ENCODE measurements around the gene LPIN2.

Gene LPIN2

DNA sequence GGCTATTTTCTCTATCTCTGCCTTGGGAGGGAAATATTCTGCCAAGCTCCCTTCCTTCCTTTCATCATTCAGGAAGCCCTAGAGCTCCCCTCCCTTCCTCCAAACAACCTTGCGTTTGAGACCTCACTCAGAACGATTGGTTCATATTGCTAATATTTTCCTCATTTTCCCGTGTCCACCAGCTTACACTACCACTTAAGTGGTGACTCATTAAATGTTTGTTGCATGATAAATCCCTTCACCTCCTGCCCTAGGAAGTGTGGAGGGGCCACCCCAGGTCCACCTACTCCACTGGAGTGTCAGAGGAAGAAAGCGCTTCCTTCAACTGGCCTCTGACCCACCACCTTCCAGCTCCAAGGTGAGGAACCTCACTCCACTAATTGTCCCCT lies 2.3 kb upstream of the LPIN2 start:
- H3K4me3 ChIP-seq (replicated peaks; ENCODE audit: insufficient read depth, low read length) = no peak overlapping the region
- peak; percentile 49 to 76 for DNase-seq (ENCODE audit: low read depth in 1 of 2, low spot score in 1 of 2)
- peak overlapping the region; percentile 87 for H3K27ac ChIP-seq (replicated peaks)
- TF ChIP-seq GABPA (IDR thresholded peaks at IDR 0.05; ENCODE audit: low read depth) (no peak), POLR2AphosphoS5 (IDR thresholded peaks at IDR 0.05; ENCODE audit: low read depth) (no peak), SPI1 (IDR thresholded peaks at IDR 0.05; ENCODE audit: borderline replicate concordance, low read depth) (no peak)
- TF ChIP-seq, protein P1, sequence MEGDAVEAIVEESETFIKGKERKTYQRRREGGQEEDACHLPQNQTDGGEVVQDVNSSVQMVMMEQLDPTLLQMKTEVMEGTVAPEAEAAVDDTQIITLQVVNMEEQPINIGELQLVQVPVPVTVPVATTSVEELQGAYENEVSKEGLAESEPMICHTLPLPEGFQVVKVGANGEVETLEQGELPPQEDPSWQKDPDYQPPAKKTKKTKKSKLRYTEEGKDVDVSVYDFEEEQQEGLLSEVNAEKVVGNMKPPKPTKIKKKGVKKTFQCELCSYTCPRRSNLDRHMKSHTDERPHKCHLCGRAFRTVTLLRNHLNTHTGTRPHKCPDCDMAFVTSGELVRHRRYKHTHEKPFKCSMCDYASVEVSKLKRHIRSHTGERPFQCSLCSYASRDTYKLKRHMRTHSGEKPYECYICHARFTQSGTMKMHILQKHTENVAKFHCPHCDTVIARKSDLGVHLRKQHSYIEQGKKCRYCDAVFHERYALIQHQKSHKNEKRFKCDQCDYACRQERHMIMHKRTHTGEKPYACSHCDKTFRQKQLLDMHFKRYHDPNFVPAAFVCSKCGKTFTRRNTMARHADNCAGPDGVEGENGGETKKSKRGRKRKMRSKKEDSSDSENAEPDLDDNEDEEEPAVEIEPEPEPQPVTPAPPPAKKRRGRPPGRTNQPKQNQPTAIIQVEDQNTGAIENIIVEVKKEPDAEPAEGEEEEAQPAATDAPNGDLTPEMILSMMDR (IDR thresholded peaks at IDR 0.05; ENCODE audit: insufficient read depth, low read length) = no peak
- TF ChIP-seq, protein P2, sequence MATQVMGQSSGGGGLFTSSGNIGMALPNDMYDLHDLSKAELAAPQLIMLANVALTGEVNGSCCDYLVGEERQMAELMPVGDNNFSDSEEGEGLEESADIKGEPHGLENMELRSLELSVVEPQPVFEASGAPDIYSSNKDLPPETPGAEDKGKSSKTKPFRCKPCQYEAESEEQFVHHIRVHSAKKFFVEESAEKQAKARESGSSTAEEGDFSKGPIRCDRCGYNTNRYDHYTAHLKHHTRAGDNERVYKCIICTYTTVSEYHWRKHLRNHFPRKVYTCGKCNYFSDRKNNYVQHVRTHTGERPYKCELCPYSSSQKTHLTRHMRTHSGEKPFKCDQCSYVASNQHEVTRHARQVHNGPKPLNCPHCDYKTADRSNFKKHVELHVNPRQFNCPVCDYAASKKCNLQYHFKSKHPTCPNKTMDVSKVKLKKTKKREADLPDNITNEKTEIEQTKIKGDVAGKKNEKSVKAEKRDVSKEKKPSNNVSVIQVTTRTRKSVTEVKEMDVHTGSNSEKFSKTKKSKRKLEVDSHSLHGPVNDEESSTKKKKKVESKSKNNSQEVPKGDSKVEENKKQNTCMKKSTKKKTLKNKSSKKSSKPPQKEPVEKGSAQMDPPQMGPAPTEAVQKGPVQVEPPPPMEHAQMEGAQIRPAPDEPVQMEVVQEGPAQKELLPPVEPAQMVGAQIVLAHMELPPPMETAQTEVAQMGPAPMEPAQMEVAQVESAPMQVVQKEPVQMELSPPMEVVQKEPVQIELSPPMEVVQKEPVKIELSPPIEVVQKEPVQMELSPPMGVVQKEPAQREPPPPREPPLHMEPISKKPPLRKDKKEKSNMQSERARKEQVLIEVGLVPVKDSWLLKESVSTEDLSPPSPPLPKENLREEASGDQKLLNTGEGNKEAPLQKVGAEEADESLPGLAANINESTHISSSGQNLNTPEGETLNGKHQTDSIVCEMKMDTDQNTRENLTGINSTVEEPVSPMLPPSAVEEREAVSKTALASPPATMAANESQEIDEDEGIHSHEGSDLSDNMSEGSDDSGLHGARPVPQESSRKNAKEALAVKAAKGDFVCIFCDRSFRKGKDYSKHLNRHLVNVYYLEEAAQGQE (IDR thresholded peaks at IDR 0.05; ENCODE audit: insufficient replicate concordance, low read depth) = no peak
- no peaks in the 10 kb centered on the region for H3K27me3 ChIP-seq (ENCODE audit: insufficient read depth, poor library complexity, severe bottlenecking)

DNA sequence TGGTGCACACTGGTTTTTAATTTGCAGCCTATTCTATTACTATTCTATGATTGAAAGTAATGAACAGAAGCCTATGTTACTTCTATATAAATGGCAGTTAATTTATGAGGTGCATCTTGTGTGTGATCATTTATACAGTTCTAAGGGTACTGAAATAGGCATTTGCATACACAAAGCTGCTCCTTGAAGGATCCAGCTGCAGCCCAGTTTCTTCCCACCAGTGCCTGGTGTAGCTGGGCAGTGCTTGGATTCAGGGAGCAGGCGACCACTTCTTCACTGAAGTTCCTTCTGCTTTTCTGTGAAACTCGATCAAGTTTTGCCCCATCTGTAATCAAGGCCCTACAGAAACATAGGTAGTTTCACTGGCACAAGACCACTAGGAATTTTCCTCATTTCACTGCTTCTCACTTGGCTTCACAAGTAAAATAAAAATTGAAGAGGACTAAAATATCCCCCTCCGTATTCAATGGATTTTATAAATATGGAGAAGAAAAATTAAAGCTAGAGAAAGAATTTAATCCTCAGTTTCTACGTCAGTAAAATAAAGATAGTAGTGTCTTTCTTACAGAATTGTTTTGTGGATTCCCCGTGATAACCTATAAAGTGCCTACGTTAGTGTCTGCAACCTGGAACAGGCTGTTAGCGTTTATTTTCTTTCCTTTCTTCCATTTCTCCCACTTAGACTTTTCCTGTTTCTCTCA lies 1.7 kb upstream of the LPIN2 start:
- H3K27ac ChIP-seq (replicated peaks) = peak overlapping the region; percentile 87
- H3K27me3 ChIP-seq (ENCODE audit: insufficient read depth, poor library complexity, severe bottlenecking) = no peaks in the 10 kb centered on the region
- DNase-seq (ENCODE audit: low read depth in 1 of 2, low spot score in 1 of 2) = peak in 1 of 2 experiments; percentile 41
- no peak overlapping the region for H3K4me3 ChIP-seq (replicated peaks; ENCODE audit: insufficient read depth, low read length)
- TF ChIP-seq SPI1 (IDR thresholded peaks at IDR 0.05; ENCODE audit: borderline replicate concordance, low read depth) (no peak), GABPA (IDR thresholded peaks at IDR 0.05; ENCODE audit: low read depth) (no peak), POLR2AphosphoS5 (IDR thresholded peaks at IDR 0.05; ENCODE audit: low read depth) (no peak)
- TF ChIP-seq, protein P1 (IDR thresholded peaks at IDR 0.05; ENCODE audit: insufficient read depth, low read length) = no peak
- TF ChIP-seq, protein P2 (IDR thresholded peaks at IDR 0.05; ENCODE audit: insufficient replicate concordance, low read depth) = no peak

DNA sequence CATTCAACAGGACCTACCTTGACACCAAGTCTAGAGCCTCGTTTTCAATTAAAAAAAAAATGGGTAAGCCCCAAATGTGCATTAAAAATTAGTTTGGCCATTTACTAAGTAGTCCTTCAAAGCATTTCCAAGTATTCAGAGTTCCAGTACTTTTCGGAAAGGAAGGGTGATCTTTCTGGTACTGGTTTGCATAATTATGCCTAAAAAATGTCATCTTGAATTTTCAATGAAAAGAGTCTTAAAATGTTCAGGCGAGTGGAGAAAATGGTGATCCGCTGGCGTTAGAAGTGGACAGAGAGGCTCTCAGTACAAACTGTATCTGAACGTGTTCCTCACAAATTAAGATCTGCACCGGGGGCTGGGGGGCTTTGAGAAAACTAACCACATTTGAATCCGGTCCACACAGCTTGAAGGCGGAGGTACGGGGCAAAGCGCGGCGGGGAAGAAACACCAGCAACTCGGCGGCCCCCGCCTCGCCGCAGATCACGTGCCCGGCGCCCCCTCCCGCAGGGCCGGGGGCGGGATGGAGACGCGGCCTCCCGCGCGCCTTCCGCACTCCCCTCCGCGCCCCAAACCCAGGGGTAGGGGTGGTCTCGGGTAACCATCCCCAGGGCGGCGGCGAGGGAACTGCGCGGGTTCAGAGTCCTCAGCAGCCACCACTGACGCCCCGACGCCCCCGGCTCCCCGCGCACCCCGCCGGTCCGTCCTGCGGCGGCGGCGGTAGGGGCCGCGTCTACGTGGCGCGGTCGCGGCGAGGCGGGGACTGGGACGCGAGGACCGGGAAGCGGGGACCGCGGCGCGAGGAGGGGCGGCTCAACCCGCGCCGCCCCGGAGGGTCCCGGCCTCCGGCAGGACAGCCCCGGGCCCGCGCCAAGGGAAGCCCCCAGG lies 564 bp downstream of the LPIN2 start:
- Histone ChIP-seq H3K27me3 (ENCODE audit: insufficient read depth, poor library complexity, severe bottlenecking) (no peaks in the 10 kb centered on the region), H3K27ac (replicated peaks) (peak overlapping the region; percentile 61), H3K4me3 (replicated peaks; ENCODE audit: insufficient read depth, low read length) (peak overlapping the region; percentile 75)
- TF ChIP-seq, protein P2 (IDR thresholded peaks at IDR 0.05; ENCODE audit: insufficient replicate concordance, low read depth) = peak; percentile 25
- TF ChIP-seq SPI1 (IDR thresholded peaks at IDR 0.05; ENCODE audit: borderline replicate concordance, low read depth) (no peak), POLR2AphosphoS5 (IDR thresholded peaks at IDR 0.05; ENCODE audit: low read depth) (peak; percentile 76)
- DNase-seq (ENCODE audit: low read depth in 1 of 2, low spot score in 1 of 2) = peak in 1 of 2 experiments; percentile 47

Data from HL-60 (cell line).